ENCODE measurements around the gene HOXB8.

Gene HOXB8

DNA sequence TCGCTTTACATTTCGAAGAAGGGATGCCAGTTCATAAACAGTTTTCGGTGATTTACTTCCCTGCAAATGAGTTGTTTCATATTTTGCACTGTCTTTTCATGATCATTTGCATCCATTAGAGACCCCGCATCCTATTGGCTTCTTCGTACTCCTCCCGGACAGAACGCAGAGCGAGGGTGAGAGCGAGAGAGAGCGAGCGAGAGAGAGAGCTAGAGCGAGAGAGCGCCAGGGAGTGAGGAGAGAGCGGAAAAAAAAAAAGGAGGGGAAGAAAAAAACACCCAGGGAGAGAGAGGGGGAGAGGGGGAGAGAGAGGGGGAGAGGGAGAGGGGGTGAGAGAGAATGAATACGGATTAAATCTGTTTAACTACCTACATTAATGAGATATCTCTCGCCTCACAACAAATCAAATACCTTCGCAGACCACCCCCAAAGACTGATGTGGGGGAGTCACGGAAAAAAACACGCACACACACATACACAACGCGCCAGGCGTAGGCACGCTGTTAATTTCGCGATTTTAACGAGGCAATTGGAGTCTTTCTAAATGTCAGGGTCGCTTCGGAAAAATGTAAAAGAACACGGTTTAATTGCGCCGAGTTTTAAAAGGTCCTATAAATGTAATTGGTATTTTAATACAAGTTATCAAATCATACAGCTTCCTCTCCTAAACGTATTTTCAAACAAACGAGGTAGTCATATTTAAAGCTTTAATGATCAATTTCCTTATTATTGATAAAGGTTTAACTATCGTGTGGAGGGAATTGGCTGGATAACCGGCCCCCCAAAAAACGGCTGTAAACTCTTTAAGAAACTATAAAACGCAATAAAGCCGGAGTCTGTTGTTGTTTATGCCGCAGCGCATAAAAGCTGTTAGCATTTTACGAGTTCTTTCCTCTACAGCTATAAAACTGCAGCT lies at the start of gene HOXB8:
Gene HOXB8 (minus strand): TSS at position 246 of the 916 bp plus-strand sequence. CDS start 588 bp downstream, outside the sequence.
- Histone ChIP-seq H3K9me3 (ENCODE audit: control insufficient read depth in 2 of 2, low read length in 2 of 2) (no peaks in the 10 kb centered on the region), H3K36me3 (ENCODE audit: control insufficient read depth in 2 of 2, insufficient read depth in 2 of 2, low read length in 2 of 2) (no peaks in the 10 kb centered on the region), H3K9ac (ENCODE audit: low read length in 2 of 2) (no peak within 1 kb of the TSS), H3K4me1 (ENCODE audit: control insufficient read depth, insufficient read depth, low read length) (peaks cover 32% of the 10 kb centered on the region), H3K4me3 (ENCODE audit: low read length in 2 of 2) (peak within 1 kb of the TSS in 1 of 2 donors; percentile 22), H3K27me3 (ENCODE audit: control insufficient read depth in 1 of 2, insufficient read depth in 2 of 2, low read length in 2 of 2) (peaks cover 86 to 97% of the 10 kb centered on the region in 2 donors), H3K27ac (ENCODE audit: low read length) (no peak within 1 kb of the TSS)

GRCh38 chr17:48663134-48663924 lies 48.2 kb upstream of the HOXB8 start:
- peaks cover 4 to 17% of the 10 kb centered on the region in 2 donors for H3K27me3 ChIP-seq (ENCODE audit: control insufficient read depth in 1 of 2, insufficient read depth in 2 of 2, low read length in 2 of 2)
- no peaks in the 10 kb centered on the region for H3K36me3 ChIP-seq (ENCODE audit: control insufficient read depth in 2 of 2, insufficient read depth in 2 of 2, low read length in 2 of 2)
- no peak overlapping the region for H3K4me3 ChIP-seq (ENCODE audit: low read length in 2 of 2)
- H3K27ac ChIP-seq (ENCODE audit: low read length): no peak overlapping the region
- no peaks in the 10 kb centered on the region for H3K4me1 ChIP-seq (ENCODE audit: control insufficient read depth, insufficient read depth, low read length)
- H3K9me3 ChIP-seq (ENCODE audit: control insufficient read depth in 2 of 2, low read length in 2 of 2): no peaks in the 10 kb centered on the region
- no peak overlapping the region for H3K9ac ChIP-seq (ENCODE audit: low read length in 2 of 2)

- Histone ChIP-seq H3K36me3 (ENCODE audit: control insufficient read depth in 2 of 2, insufficient read depth in 2 of 2, low read length in 2 of 2) (no peaks in the 10 kb centered on the region), H3K9me3 (ENCODE audit: control insufficient read depth in 2 of 2, low read length in 2 of 2) (no peaks in the 10 kb centered on the region), H3K4me1 (ENCODE audit: control insufficient read depth, insufficient read depth, low read length) (no peaks in the 10 kb centered on the region), H3K27ac (ENCODE audit: low read length) (no peak overlapping the region), H3K27me3 (ENCODE audit: control insufficient read depth in 1 of 2, insufficient read depth in 2 of 2, low read length in 2 of 2) (peaks cover 2 to 4% of the 10 kb centered on the region in 2 donors), H3K9ac (ENCODE audit: low read length in 2 of 2) (no peak overlapping the region), H3K4me3 (ENCODE audit: low read length in 2 of 2) (no peak overlapping the region)
These were observed 40.8 kb upstream of the HOXB8 start for GRCh38 chr17:48655913-48656312.

DNA sequence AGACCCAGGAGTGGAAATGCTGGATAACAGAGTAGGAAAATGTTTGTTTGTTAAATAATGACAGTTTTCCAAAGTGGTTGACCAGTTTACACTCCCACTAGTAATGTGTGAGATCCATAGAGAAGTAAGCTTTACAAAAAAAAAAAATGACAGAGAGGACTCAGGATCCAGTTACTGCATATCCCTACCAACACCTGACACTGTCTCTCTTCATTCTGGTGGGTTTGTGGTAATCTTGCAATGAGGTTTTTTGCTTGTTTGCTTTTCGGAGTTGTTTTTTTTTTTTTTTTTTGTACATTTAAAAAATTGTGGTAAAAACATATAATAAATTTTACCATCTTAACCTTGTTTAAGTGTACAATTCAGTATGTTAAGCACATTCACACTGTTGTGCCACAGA lies 34.6 kb upstream of the HOXB8 start:
- H3K9me3 ChIP-seq (ENCODE audit: control insufficient read depth in 2 of 2, low read length in 2 of 2): no peaks in the 10 kb centered on the region
- no peak overlapping the region for H3K27ac ChIP-seq (ENCODE audit: low read length)
- H3K27me3 ChIP-seq (ENCODE audit: control insufficient read depth in 1 of 2, insufficient read depth in 2 of 2, low read length in 2 of 2): peaks cover 35 to 38% of the 10 kb centered on the region in 2 donors
- H3K4me3 ChIP-seq (ENCODE audit: low read length in 2 of 2): no peak overlapping the region
- H3K36me3 ChIP-seq (ENCODE audit: control insufficient read depth in 2 of 2, insufficient read depth in 2 of 2, low read length in 2 of 2): no peaks in the 10 kb centered on the region
- peaks cover 14% of the 10 kb centered on the region for H3K4me1 ChIP-seq (ENCODE audit: control insufficient read depth, insufficient read depth, low read length)
- no peak overlapping the region for H3K9ac ChIP-seq (ENCODE audit: low read length in 2 of 2)

GRCh38 chr17:48647963-48648245 lies 32.8 kb upstream of the HOXB8 start:
- H3K9ac ChIP-seq (ENCODE audit: low read length in 2 of 2): no peak overlapping the region
- H3K4me1 ChIP-seq (ENCODE audit: control insufficient read depth, insufficient read depth, low read length): peaks cover 14% of the 10 kb centered on the region
- H3K36me3 ChIP-seq (ENCODE audit: control insufficient read depth in 2 of 2, insufficient read depth in 2 of 2, low read length in 2 of 2): no peaks in the 10 kb centered on the region
- H3K4me3 ChIP-seq (ENCODE audit: low read length in 2 of 2): peak overlapping the region; percentile 54 to 74
- peaks cover 50 to 54% of the 10 kb centered on the region in 2 donors for H3K27me3 ChIP-seq (ENCODE audit: control insufficient read depth in 1 of 2, insufficient read depth in 2 of 2, low read length in 2 of 2)
- H3K9me3 ChIP-seq (ENCODE audit: control insufficient read depth in 2 of 2, low read length in 2 of 2): no peaks in the 10 kb centered on the region
- no peak overlapping the region for H3K27ac ChIP-seq (ENCODE audit: low read length)

GRCh38 chr17:48647103-48647962 lies 32.2 kb upstream of the HOXB8 start:
- Histone ChIP-seq H3K27ac (ENCODE audit: low read length) (no peak overlapping the region), H3K4me3 (ENCODE audit: low read length in 2 of 2) (peak overlapping the region; percentile 54 to 74), H3K9me3 (ENCODE audit: control insufficient read depth in 2 of 2, low read length in 2 of 2) (no peaks in the 10 kb centered on the region), H3K36me3 (ENCODE audit: control insufficient read depth in 2 of 2, insufficient read depth in 2 of 2, low read length in 2 of 2) (no peaks in the 10 kb centered on the region), H3K4me1 (ENCODE audit: control insufficient read depth, insufficient read depth, low read length) (peaks cover 14% of the 10 kb centered on the region), H3K9ac (ENCODE audit: low read length in 2 of 2) (peak overlapping the region; percentile 13), H3K27me3 (ENCODE audit: control insufficient read depth in 1 of 2, insufficient read depth in 2 of 2, low read length in 2 of 2) (peaks cover 56 to 60% of the 10 kb centered on the region in 2 donors)

DNA sequence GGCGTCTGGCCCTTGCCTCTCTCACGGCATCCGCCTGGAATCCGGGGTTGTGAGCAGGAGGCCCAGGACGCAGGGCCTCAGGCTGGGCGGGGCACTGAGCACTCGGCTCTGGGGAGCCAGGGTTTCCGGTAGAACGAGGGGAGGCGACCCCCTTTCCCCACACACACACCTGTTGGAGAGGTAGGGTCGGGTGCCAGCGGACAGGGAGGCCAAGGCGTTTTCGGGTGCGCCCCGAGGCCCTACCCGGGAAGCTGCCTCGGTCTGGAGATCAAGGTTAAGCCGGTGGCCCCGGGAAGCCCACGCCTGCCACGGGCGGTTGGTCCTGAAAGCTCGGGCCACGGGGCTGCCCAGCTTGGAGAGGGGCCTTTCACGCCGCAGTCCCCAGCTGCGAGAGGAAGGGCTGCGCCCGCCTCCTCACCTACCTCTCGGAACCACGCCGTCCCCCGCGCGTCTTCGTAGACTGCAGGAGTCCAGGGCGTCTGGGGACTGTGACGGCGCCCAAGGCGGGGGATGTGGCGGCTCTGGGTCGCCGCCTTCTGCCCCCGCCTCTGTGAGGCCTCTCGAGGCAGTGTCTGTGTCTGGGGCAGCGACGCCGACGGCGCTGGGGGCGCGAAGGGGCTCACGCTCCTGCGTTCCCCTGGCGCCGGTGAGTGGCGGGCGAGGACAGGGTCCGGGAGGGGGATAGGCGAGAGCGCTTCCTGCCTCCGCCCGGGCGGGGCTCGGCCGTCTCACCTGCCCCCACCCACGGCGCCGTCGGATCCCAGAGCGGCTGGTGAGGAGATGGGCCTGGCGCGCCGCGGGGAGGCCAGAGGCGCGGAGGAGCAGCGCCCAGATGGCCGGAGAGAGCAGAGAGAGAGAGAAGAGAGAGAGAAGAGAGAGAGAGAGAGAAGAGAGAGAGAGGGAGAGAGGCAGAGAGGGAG lies 31.4 kb upstream of the HOXB8 start:
- peaks cover 64 to 69% of the 10 kb centered on the region in 2 donors for H3K27me3 ChIP-seq (ENCODE audit: control insufficient read depth in 1 of 2, insufficient read depth in 2 of 2, low read length in 2 of 2)
- H3K9ac ChIP-seq (ENCODE audit: low read length in 2 of 2): no peak overlapping the region
- no peaks in the 10 kb centered on the region for H3K36me3 ChIP-seq (ENCODE audit: control insufficient read depth in 2 of 2, insufficient read depth in 2 of 2, low read length in 2 of 2)
- H3K4me1 ChIP-seq (ENCODE audit: control insufficient read depth, insufficient read depth, low read length): peaks cover 14% of the 10 kb centered on the region
- H3K4me3 ChIP-seq (ENCODE audit: low read length in 2 of 2): peak overlapping the region in 1 of 2 donors; percentile 74
- no peaks in the 10 kb centered on the region for H3K9me3 ChIP-seq (ENCODE audit: control insufficient read depth in 2 of 2, low read length in 2 of 2)
- no peak overlapping the region for H3K27ac ChIP-seq (ENCODE audit: low read length)

- peaks cover 14% of the 10 kb centered on the region for H3K4me1 ChIP-seq (ENCODE audit: control insufficient read depth, insufficient read depth, low read length)
- peaks cover 72 to 76% of the 10 kb centered on the region in 2 donors for H3K27me3 ChIP-seq (ENCODE audit: control insufficient read depth in 1 of 2, insufficient read depth in 2 of 2, low read length in 2 of 2)
- H3K27ac ChIP-seq (ENCODE audit: low read length): no peak overlapping the region
- no peaks in the 10 kb centered on the region for H3K36me3 ChIP-seq (ENCODE audit: control insufficient read depth in 2 of 2, insufficient read depth in 2 of 2, low read length in 2 of 2)
- H3K9me3 ChIP-seq (ENCODE audit: control insufficient read depth in 2 of 2, low read length in 2 of 2): no peaks in the 10 kb centered on the region
- H3K9ac ChIP-seq (ENCODE audit: low read length in 2 of 2): no peak overlapping the region
- H3K4me3 ChIP-seq (ENCODE audit: low read length in 2 of 2): no peak overlapping the region
These were observed 30.6 kb upstream of the HOXB8 start for GRCh38 chr17:48645639-48646182.

GRCh38 chr17:48644910-48645557 lies 29.9 kb upstream of the HOXB8 start:
- H3K27me3 ChIP-seq (ENCODE audit: control insufficient read depth in 1 of 2, insufficient read depth in 2 of 2, low read length in 2 of 2): peaks cover 78 to 79% of the 10 kb centered on the region in 2 donors
- peaks cover 14% of the 10 kb centered on the region for H3K4me1 ChIP-seq (ENCODE audit: control insufficient read depth, insufficient read depth, low read length)
- H3K9ac ChIP-seq (ENCODE audit: low read length in 2 of 2): no peak overlapping the region
- no peak overlapping the region for H3K27ac ChIP-seq (ENCODE audit: low read length)
- no peaks in the 10 kb centered on the region for H3K9me3 ChIP-seq (ENCODE audit: control insufficient read depth in 2 of 2, low read length in 2 of 2)
- H3K4me3 ChIP-seq (ENCODE audit: low read length in 2 of 2): no peak overlapping the region
- H3K36me3 ChIP-seq (ENCODE audit: control insufficient read depth in 2 of 2, insufficient read depth in 2 of 2, low read length in 2 of 2): no peaks in the 10 kb centered on the region

Data from stomach smooth muscle (tissue), 2 donors.